Measurements from ENCODE around the gene TBC1D22B. TPM values are rescaled to one million over a fixed set of nuclear protein-coding genes. Genes with fewer than 3 reads are reported as not detected.
"Not testable (repeated sequence)": the region's sequence is repeated elsewhere in the genome, so short reads cannot be mapped to it uniquely, and the experiment has no call there.

The TBC1D22B gene
- polyA plus RNA-seq, 12 donors: 6.6 to 12.9 (median 7.3) TPM; not detected in 1

DNA sequence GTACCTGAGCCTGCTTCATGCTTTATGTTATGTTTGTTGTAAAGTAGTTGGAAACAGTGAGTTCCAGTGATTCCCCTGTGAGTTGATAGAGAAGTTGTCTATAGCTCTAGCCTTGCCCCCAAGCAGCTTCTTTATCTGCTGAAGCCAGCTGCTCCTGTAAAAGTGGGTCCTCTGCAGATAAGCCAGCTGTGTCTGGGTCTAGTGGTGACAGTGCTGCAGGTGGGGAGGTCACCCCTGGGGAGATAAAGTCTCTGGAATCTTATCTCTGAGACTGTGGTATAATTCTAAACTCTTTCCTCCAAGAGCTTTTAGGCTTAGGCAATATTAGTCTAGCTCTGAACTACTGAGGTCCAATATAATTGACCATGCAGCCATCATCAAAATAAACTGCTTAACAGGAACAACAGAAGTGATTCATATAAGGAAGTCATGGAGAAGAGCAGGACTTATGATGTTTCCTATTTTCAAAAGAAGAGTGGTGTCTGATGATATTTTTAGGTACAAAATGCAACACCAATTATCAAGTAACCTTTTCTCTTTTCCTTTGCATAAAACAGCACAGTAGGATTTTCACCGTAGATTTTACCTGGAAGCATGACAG, 44.6 kb downstream of the TBC1D22B start:
- DNase-seq: no peak

DNA sequence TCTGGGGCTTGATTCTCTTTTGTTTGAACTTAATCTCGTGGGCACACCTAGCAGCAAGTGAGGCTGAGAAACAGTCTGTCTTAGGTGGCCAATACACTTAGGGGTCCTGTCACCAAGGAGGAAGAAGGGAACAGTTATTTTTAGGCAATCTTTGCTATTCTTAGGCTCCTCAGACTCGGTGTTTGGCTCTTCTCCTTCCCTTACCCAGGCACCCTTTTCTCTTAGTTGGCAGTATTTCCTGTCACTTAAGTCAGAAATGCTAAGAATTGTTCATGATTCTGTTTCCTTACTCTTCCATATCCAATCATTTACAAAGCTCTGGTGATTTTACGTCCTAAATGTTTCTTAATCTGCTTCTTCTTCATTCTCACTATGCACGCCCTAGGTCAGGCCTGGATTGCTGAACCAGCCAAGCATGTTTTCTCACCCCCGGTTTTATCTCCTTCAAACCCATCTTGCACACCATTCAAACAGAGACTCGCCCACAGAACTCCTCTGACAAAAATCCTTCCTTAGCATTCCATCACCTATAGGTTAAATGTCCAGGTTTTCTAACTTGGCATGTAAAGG, 45.6 kb downstream of the TBC1D22B start:
- DNase-seq: no peak

DNA sequence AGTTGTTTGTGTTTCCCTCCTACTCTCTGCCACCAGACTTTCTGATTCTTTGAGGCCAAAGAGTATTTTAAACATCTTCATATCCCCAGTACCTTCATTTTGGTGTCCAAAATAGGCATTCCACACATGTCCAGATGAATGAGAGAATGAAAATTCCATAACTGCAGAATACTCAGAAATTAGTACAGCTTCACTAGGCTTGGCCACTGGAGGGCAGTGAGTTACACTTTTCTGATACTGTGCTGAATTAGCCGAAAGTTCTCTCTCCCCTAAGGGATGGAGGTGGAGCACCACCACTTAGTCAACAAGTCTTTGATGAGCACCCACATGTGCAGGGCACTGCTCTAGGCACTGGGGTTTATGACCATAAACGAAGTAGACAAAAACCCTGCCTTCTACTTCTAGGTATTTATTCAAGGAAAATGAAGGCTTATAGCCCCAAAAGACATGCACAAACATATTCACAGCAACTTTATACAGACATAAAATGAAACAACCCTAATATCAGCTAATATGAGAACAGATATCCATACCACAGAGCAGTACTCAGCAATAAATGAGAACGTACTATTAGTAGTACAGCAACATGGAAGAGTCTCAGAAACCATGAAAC, 46.4 kb downstream of the TBC1D22B start:
- no peak for DNase-seq

DNA sequence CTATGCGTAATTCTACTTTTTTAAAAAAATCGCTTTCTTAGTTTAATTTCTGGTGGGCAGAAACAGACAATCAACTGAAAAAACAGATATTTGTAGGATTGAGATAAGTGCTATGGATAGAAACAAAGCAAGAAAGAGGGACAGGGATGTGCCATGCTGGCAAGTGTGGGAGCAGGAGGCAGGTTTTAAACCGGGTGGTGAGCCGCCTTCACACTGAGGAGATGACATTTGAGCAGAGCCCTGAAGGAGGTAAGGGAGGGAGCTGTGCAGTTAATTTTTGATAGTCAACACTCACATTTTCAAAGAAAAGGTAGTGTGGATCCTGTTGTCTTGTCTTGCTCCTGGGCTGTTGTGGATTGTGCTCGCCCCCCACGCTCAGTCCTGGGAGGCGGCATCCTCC, 47.2 kb downstream of the TBC1D22B start:
- DNase-seq: no peak

DNA sequence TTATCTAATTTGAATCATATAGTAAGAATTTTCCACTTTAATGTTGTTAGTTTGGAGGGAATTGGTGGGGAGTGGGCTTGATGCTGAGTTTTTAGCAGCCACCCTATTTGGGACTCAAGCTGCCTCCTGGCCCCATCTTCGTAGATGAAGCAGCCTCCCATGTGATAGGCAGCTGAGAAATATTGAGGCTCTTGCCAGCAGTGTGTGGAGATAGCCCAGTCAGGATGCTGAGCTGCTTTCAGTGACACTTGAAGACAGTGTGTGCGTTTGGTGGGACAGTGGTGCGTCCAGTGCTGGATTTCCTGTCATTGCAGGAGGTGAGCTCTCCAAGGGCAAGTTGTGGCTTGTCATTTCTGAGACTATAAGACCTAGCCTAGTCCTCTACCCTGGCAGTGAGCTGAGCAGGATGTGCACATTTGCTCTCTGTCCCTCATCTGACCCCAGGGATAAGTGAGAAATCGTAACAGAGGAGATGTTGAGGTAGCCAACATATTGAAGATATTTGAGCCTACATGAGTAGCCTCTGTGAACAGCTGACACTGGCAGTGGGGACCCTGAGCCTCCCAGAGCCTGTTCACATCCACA, 48.4 kb downstream of the TBC1D22B start:
- no peak for DNase-seq

DNA sequence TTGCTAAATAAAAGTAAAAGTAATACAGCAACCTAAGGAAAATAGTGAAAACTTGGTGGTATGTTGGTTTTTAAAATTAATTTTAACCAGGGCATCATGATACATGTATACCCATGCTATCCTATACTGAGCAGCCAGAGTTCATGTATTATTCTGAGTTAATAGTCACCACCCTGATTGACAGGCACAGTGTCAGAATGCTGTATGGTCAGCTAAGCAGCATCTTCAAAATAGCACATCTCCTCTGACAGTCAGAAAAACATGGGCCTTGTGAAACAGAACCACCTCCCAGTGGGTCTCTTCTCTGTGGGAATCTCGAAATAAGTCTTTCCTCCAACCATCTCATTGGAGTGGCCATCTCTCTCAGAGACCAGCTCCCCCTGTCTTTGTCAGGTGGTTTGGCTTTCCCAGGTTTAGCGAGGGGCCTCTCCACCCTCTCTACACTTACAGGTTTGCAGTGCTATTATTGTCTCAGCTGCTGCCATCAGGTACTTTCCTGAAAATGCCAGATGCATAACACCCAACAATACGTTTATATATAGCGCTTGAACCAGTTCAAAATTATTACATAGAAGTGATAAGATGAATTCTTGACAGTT, 49.2 kb downstream of the TBC1D22B start:
- no peak for DNase-seq

DNA sequence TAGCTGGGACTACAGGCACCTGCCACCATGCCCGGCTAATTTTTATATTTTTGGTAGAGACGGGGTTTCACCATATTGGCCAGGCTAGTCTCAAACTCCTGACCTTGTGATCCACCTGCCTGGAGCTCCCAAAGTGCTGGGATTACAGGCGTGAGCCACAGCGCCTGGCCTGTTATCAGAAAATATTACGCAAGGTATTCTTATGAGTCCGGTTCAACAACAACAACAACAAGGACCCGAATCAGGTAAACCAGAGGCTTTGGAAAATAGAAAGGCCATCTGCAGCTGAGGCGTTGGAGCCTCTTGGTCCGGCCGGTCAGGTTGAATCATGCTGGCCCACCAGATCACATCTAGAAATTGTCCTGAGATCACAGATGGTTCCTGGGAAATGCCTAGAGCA, 49.9 kb downstream of the TBC1D22B start:
- DNase-seq: not testable (repeated sequence)

DNA sequence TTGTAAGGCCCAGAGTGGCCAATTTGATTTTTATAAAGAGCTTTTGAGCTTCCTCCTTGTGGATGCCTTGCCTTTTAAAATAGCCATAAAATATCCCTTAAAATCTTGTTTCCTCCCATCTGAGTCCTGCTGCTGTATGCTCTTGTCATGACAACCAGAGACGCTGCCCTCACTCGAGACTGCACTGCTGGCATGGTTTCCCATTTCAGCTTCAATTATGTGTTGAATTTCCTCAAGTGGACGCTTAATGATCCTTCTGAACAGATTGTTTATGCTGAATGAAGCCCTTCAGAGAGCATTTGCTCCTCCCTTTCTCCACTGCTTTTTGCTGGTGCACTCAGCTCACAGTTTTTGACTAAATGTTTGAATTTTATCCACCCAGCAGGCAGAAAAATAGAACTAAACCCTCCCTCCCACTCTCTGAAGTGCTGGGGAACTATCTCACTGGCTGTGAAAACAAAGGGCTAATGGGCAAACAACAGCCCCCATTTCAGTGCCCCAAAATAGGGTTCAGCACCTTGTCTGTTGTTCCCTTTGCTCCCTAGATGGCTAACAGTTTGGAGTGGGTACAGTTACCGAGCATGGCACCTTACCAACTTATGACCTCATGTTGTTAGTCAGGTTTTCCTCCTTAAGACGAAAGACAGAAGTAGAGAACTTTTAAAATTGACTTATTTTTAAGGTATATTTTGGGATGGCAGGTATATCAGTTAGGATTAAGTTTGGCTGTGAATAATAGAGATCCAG, 50.7 kb downstream of the TBC1D22B start:
- peak; percentile 74 for DNase-seq

DNA sequence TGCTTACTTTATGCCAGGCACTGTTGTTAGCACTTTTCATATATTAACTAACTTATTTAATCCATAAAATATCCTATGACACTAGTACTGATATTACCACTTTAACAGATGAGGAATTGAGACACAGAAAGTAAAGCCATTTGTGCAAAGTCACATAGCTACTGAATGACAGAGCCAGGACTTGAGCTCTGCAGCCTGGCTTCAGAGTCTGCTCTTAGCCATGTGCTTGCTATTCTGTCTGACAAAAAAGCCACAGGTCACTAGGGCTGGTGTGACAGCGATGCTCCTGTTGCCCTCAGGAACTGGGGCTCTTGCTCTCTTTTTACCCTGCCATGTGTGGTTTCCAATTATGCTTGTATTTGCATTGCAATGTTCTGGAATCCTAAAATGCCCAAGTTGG, 51.5 kb downstream of the TBC1D22B start:
- no peak for DNase-seq

DNA sequence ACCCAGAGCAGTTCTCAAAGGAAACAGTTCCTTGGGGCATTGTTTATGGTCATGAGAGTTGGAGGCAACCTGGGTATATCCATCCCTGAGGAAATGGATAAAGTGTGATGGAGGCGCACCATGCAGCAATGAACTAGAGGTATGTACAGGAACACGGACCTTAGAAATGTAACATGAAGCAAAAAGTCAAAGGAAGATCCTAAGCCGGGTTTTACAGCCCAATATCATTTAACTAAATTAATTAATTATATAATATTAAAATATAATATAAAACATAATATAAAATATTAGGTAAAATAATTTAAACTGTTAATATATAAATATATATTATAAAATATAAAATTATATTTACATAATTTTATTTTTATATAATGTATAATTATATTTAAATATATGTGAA, 52.1 kb downstream of the TBC1D22B start:
- no peak for DNase-seq

DNA sequence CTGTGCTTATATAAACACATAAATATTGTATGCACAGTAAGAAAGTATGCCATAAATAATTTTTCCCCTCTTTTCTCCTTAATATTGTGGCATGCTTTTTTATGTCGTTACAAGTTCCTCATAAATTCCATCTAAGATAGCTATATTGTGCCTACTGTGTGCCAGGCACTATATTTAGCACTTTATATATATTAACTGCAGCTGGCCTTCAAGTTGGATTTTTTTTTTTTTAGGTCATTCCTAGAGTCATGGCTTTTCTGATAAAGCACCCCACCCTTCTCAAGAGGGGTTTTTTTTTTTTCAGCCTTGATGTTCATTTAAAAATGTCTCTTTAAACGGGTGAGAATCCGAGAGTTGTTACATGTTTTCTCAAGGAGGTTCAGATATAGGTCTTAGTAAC, 53.4 kb downstream of the TBC1D22B start:
- DNase-seq: no peak

DNA sequence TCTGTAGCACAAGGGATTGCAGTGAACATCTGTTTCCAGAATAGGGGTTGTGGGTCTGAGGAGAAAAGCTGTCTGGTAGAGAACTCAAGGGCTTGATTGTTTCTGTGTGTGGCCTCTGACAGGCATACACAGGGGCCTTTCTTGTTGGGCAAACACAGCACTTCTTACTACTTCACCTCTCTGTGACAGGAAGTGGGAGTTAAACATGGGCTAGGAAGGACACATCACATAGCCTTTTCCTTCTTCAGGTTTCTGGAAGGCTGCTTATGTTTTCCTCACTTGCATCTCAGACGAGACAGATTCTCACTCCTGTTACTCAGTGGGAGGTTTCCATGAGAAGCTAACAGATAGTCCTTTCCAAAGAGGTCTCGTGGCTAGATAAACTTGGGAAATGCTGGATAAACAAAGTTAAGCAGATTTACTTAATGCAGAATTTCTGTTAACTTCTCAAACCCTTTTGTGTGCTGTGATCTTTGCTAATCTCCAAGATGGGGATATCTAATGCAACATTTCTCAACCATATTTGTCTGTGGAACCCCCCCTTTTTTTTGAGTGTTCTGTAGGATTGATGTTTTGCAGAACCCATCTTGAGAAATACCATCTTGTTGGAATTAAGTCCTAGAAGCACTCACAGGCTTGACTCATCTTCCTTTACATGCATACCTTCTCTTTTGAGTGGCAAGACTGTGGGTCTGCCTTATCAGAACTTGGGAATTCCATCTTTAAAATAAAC, 54.3 kb downstream of the TBC1D22B start:
- DNase-seq: no peak

DNA sequence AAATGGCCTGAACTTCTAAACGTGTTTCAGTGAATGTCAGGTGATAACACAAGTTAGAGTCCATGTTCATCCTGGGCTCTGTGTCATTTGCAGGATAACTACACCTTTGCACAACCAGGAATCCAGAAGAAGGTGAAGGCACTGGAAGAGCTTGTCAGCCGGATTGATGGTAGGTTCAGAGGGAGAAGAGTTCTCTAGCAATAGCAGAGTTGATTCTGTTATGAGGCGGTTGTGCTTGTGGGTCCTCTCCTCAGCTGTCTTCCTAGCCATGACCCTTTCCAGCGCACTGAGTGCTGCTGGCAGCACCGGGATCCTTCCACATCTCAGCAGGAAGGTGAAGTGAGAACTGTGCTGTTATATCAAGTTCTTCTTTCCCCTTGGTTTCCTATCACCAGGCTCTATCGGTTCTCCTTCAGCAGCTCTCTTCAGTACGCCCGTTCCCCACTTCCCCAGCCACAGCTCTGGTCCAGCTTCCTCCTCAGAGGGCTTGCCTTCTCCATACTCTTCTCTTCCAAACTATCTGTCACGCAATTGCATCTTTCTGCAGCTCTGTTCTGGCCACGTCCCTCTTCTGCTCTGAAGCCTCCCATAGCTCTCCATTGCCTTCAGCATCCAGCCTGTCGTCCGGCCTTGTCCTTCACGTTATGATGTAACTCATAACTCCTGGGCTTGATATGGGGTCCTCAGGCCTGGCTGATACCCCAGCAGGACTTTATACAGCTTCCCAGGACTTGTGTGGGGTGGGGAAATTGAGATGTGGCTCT, 56.3 kb downstream of the TBC1D22B start:
- DNase-seq: no peak

DNA sequence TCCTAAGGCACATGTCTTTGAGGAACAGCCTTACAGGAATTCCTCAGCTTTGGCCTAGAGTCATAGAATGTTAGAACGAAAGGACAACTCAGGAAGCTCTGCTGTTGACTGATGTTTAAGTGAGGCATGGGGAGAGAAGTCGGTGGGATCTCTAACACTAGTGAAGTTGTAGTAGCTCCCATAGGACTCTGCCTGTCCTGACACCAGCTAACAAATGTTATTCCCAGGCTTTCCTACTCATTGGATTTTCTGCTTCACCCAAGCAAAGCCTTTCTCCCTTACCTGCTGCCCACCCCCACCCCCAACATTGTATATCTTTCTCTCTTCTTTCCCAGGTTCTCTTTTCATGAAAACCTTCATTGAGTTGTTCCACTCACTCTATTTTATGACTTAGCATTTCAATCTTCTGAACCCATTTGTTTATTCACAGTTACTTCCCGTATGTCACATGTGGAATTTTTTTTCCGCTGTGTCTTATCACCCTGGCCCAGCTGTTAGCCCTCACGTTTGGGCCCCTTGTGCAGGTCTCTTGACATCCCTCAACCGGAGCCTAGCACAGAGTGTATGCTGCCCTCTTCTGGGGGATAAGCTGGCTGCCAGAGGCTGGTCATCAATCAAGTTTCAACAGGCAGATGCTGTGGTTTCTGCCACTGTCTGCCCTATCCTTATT, 57.0 kb downstream of the TBC1D22B start:
- DNase-seq: peak; percentile 13

DNA sequence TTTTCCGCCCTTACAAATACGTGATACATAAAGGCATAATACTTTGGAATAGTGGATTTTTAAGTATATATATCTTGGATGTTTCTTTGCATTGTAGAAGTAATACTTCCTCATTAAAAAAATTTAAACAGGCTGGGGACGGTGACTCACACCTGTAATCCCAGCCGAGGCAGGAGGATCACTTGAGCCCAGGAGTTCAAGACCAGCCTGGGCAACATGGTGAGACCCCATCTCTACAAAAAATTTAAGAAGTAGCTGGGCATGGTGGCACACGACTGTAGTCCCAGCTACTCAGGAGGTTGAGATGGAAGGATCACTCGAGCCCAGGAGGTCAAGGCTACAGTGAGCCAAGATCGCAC, 57.6 kb downstream of the TBC1D22B start:
- no peak for DNase-seq

DNA sequence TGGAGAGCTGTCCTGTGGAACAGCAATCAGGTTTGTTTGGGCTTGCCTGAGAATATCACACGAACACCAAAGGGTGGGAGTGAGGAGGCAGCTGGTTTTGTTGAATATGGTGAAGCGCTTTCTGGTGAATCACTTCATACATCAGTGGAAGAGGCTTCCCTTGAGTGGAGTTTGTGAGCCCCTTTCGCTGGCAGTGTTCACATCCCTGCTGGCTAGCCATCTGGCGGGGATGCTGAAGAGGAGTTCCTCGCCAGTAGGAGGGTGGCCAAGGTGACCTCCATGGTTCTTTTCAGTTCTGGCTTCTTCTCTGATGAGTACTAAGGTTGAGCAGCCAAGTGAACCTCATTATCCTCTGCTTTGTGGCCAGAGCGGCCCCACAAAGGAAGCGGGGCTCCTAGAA, 58.5 kb downstream of the TBC1D22B start:
- DNase-seq: no peak

DNA sequence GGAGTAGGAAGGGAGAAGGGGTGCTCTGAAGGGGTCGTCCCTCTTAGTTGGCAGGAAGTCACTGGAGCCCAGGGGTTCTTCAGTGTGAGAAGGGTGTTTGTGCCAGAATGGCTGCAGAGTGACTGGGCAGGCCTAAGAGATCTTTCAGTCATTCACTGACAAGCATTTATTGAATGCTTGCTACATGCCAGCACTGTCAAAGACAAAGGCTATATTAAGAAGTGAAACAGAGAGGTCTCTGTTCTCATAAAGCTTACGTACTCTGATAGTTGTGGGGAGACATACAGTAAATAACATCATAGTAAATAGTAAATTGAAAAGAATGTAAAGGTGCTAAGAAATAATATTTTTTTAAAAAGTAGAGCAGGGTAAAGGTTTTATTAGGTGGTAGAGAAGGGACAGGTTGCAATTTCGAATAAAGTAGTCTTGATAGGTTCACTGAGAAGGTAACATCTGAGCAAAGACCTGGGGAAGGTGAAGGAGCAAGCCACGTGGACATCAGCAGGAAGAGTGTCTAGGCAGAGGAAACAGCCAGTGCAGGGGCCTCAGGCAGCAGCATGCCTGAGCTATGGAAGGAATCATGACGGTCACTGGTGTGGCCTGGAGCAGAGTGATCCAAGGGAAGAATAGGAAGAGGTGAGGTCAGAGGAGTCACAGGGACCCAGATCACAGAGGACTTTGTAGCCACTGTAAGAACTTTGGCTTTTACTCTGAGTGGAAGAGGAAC, 59.9 kb downstream of the TBC1D22B start:
- no peak for DNase-seq

DNA sequence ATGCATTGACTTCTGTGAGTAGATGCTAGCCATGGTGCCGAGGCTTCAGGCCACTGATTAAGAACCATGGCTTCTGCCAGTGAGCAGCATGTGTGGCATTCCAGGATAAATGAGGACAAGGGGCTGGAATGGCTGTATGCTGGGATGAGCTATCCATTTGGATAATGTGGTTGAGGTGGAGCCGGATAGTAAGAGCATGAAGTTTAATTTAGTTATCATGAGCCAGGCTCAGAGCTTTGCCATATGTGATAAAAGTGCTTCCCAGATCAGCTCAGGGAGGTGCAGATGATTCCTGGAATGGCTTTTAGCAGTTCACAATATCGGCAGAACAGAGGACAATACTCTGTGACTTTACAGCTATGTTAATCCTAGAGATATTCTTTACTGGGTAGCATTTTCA, 61.6 kb downstream of the TBC1D22B start:
- DNase-seq: no peak

DNA sequence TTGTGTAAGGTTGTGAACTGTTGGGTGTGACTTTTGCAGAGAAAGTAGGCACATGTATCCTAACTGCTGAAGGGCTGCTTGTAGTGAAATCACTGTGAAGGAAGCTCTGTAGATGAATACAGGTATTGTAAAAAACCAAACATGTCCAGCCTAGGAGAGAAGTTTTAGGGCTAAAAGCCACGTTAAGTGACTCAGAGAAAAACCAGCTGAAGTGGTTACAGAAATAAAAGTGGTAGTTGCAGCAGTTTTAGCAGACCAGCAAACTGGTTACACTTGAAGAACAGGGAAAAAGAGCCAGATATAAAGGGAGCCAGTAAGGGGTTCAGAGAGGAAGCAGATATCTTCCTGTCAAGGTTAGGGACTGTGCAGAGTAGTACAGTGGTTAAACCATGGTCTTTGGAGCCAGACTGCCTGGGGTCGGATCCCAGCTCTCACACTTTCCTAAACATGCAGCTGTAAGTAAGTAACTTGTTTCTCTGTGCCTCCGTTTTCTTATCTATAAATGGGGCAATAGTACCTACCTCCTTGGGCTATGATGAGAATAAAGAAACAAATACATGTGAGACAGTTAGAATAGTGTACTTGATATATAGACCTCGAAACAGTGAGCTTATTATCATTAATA, 62.4 kb downstream of the TBC1D22B start:
- DNase-seq: no peak

All from muscle of arm (tissue), 12 donors.